ENCODE measurements around the gene TBL1Y. TPM values are rescaled to one million over a fixed set of nuclear protein-coding genes. Genes with fewer than 3 reads are reported as not detected.

The TBL1Y gene
- total RNA-seq, 2 donors from 2014 or later = 6.9 TPM; not detected in 1

DNA sequence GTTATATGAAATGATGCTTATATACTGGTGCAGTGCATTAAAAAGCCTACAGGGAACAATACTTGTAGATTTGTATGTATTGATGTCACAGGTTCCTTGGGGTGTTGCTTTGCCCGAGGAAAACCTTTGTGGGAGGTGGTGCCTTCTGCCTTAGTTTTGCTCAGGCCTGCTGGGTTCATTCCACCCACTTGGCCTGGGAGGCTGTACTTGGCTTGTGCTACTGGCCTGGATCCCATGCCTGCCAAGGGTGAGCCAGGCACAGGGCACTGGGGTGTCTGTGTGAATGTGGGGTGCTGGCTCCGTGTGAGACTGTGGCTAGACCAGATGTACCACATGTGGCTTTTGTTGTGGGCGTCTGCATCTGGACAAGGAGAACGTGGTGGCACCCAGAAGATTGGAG, 17.8 kb downstream of the TBL1Y start:
- WGBS, 2 experiments (ENCODE audit: insufficient coverage in 1 of 2, insufficient read length in 1 of 2) = 95 to 96% methylated on average over 3 to 4 of the region's 4 CpGs
- Mint-ChIP-seq H3K27ac (no peak overlapping the region), H3K27me3 (ENCODE audit: insufficient read depth) (no peaks in the 10 kb centered on the region), H3K4me3 (no peak overlapping the region), H3K4me1 (no peaks in the 10 kb centered on the region), H3K36me3 (ENCODE audit: low read depth) (no peaks in the 10 kb centered on the region), H3K9me3 (no peaks in the 10 kb centered on the region)
- Histone ChIP-seq H3K36me3 (ENCODE audit: control insufficient read depth, insufficient read depth, low read length) (no peaks in the 10 kb centered on the region), H3K4me3 (ENCODE audit: low read length) (no peak overlapping the region), H3K27me3 (ENCODE audit: control insufficient read depth, insufficient read depth, low read length, poor library complexity, severe bottlenecking) (no peaks in the 10 kb centered on the region), H3K27ac (ENCODE audit: low read depth, low read length) (no peak overlapping the region), H3K4me1 (ENCODE audit: control insufficient read depth, insufficient read depth, low read length) (no peaks in the 10 kb centered on the region), H3K9me3 (ENCODE audit: control insufficient read depth, low read length) (no peaks in the 10 kb centered on the region), H3K9ac (ENCODE audit: extremely low read depth, low read length, poor library complexity, severe bottlenecking) (no peak overlapping the region)
- TF ChIP-seq, protein P1, sequence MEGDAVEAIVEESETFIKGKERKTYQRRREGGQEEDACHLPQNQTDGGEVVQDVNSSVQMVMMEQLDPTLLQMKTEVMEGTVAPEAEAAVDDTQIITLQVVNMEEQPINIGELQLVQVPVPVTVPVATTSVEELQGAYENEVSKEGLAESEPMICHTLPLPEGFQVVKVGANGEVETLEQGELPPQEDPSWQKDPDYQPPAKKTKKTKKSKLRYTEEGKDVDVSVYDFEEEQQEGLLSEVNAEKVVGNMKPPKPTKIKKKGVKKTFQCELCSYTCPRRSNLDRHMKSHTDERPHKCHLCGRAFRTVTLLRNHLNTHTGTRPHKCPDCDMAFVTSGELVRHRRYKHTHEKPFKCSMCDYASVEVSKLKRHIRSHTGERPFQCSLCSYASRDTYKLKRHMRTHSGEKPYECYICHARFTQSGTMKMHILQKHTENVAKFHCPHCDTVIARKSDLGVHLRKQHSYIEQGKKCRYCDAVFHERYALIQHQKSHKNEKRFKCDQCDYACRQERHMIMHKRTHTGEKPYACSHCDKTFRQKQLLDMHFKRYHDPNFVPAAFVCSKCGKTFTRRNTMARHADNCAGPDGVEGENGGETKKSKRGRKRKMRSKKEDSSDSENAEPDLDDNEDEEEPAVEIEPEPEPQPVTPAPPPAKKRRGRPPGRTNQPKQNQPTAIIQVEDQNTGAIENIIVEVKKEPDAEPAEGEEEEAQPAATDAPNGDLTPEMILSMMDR (conservative IDR thresholded peaks at IDR 0.05) = no peak
- no peak for DNase-seq

DNA sequence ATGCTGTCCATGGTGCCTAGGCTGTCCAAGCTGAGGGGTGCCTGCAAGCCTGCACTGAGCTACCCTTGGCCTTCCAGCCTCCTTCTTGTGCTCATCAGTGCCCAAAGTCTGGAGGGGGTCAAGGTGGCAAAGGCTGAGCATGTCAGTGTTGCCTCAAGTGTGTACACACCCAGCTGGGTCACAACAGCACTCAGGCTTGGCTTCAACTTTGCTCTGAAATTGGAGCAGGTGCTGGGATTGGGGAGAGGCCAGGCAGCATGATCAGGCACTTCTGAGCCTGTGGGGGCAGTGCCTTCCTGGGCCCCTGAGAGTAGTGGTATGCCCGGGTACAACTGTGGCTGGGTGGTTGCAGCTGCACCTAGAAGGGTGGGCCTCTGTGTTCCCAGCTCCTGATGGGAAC, 18.7 kb downstream of the TBL1Y start:
- no peak overlapping the region for H3K27ac Mint-ChIP-seq
- Histone ChIP-seq H3K4me3 (ENCODE audit: low read length) (no peak overlapping the region), H3K9me3 (ENCODE audit: control insufficient read depth, low read length) (no peaks in the 10 kb centered on the region), H3K27ac (ENCODE audit: low read depth, low read length) (no peak overlapping the region), H3K9ac (ENCODE audit: extremely low read depth, low read length, poor library complexity, severe bottlenecking) (no peak overlapping the region), H3K36me3 (ENCODE audit: control insufficient read depth, insufficient read depth, low read length) (no peaks in the 10 kb centered on the region), H3K4me1 (ENCODE audit: control insufficient read depth, insufficient read depth, low read length) (no peaks in the 10 kb centered on the region), H3K27me3 (ENCODE audit: control insufficient read depth, insufficient read depth, low read length, poor library complexity, severe bottlenecking) (no peaks in the 10 kb centered on the region)
- H3K4me3 Mint-ChIP-seq = no peak overlapping the region
- H3K27me3 Mint-ChIP-seq (ENCODE audit: insufficient read depth) = no peaks in the 10 kb centered on the region
- DNase-seq = no peak
- H3K36me3 Mint-ChIP-seq (ENCODE audit: low read depth) = no peaks in the 10 kb centered on the region
- 92% methylated on average over 1 of the region's 1 CpG; no CpG with 5 or more reads in 1 of the 2 experiments for WGBS, 2 experiments (ENCODE audit: insufficient coverage in 1 of 2, insufficient read length in 1 of 2)
- TF ChIP-seq, protein P1 (conservative IDR thresholded peaks at IDR 0.05) = no peak
- no peaks in the 10 kb centered on the region for H3K9me3 Mint-ChIP-seq
- H3K4me1 Mint-ChIP-seq = no peaks in the 10 kb centered on the region

DNA sequence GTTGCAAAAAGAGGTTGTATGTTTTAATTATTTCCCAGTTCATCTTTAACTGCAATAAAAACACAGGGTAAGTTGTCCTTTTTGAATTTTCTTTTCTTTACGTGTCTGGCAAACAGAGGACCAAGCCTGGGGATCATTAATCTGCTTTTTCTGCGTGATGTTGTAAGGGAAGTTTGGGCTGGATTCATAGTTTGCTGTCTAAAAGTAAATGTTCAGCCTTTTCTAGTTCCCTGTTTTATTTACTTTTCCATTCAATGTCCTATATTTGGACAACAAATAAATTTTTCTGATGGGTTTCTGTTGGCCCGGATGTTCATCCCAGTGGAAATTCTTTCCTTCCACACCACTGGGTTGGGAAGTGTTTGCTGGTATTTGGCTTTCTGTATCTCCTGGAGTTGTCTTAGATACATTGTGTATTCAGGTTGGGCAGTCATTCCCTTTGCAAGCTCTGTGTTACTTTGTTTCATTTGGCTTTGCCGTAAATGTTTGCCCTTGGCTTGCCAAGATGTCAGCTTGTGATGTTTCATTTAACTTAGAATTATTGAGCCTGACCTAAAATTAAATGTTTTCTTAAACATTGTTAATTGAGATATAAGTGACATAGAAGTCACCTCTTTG, 21.4 kb downstream of the TBL1Y start:
- H3K27me3 Mint-ChIP-seq (ENCODE audit: insufficient read depth) = no peaks in the 10 kb centered on the region
- no peaks in the 10 kb centered on the region for H3K4me1 Mint-ChIP-seq
- Histone ChIP-seq H3K27ac (ENCODE audit: low read depth, low read length) (no peak overlapping the region), H3K27me3 (ENCODE audit: control insufficient read depth, insufficient read depth, low read length, poor library complexity, severe bottlenecking) (no peaks in the 10 kb centered on the region), H3K4me1 (ENCODE audit: control insufficient read depth, insufficient read depth, low read length) (no peaks in the 10 kb centered on the region), H3K9ac (ENCODE audit: extremely low read depth, low read length, poor library complexity, severe bottlenecking) (no peak overlapping the region), H3K9me3 (ENCODE audit: control insufficient read depth, low read length) (no peaks in the 10 kb centered on the region), H3K36me3 (ENCODE audit: control insufficient read depth, insufficient read depth, low read length) (no peaks in the 10 kb centered on the region), H3K4me3 (ENCODE audit: low read length) (no peak overlapping the region)
- H3K9me3 Mint-ChIP-seq = no peaks in the 10 kb centered on the region
- TF ChIP-seq, protein P1 (conservative IDR thresholded peaks at IDR 0.05) = no peak
- no peaks in the 10 kb centered on the region for H3K36me3 Mint-ChIP-seq (ENCODE audit: low read depth)
- 100% methylated on average over 1 of the region's 4 CpGs; no CpG with 5 or more reads in 1 of the 2 experiments for WGBS, 2 experiments (ENCODE audit: insufficient coverage in 1 of 2, insufficient read length in 1 of 2)
- no peak for DNase-seq
- H3K27ac Mint-ChIP-seq = no peak overlapping the region
- H3K4me3 Mint-ChIP-seq = no peak overlapping the region
